Spleen (tissue), 7 donors: ENCODE measurements around the gene ZCCHC9.

Experiments
- CTCF ChIP-seq, 11 experiments: fragments of 200-600 bp in 7 of 11; fragments of 450-650 bp in 4 of 11; sonication (generic) in 4 of 11; IDR thresholded peaks in 8 of 11; conservative IDR thresholded peaks in 3 of 11; 1 replicate in 7 of 11; 2 replicates in 4 of 11; pipeline versions ENCODE4 v1.4.0 to v1.8.0; 2016 to 2021; ENCODE audit warnings: antibody characterized with exemption in 11 of 11, inconsistent platforms in 4 of 11, mild to moderate bottlenecking in 1 of 11
- POLR2A ChIP-seq, 3 donors: fragments of 450-650 bp; IDR thresholded peaks; one replicate each; pipeline ENCODE4 v1.5.1; 2017; ENCODE audit warnings: antibody characterized with exemption in 3 of 3, mild to moderate bottlenecking in 1 of 3
- POLR2AphosphoS5 ChIP-seq, 3 donors: sonication (generic); formaldehyde crosslinking; IDR thresholded peaks; one replicate each; pipeline ENCODE4 v1.5.1; 2017; ENCODE audit warnings: antibody characterized with exemption in 3 of 3
- donor health status: DM: no; HTN: no; CAD: no; lungs with moderate emphysema.
- donor health status: DM: no; HTN: no; CAD: no.
- donor health status: DM: no; HTN: no; CAD: no.

- TF ChIP-seq POLR2A (IDR thresholded peaks at IDR 0.05) (no peak), CTCF (IDR thresholded peaks at IDR 0.05 in 8 of 11, conservative IDR thresholded peaks at IDR 0.05 in 3 of 11) (no peak), POLR2AphosphoS5 (IDR thresholded peaks at IDR 0.05) (no peak)
Observed at GRCh38 chr5:81349161-81349560, 47.8 kb downstream of the ZCCHC9 start.
